Neural progenitor cell (in vitro differentiated cells): Measurements from ENCODE around the gene CNGA1. TPM values are rescaled to one million over a fixed set of nuclear protein-coding genes. Genes with fewer than 3 reads are reported as not detected.
A peak's percentile ranks its signal among the peaks of the same experiment; 100 is the strongest.
"Not testable (repeated sequence)": the region's sequence is repeated elsewhere in the genome, so short reads cannot be mapped to it uniquely, and the experiment has no call there.

ENCODE experiments used
- DNase-seq: peaks from one replicate; pipeline ENCODE4 v3.0.0-alpha.2; 2016; ENCODE audit warnings: low spot score
- H2AFZ ChIP-seq: fragments of 200-600 bp; sonication (generic); replicated peaks from 2 replicates; pipeline ENCODE4 v1.6.1; 2016; ENCODE audit warnings: antibody characterized with exemption
- H3F3A ChIP-seq: fragments of 200-600 bp; sonication (generic); 2 replicates; pipeline ENCODE4 v1.6.1; 2016; ENCODE audit warnings: antibody characterized with exemption, low read depth
- H3K27ac ChIP-seq: fragments of 200-600 bp; sonication (generic); 2 replicates; pipeline ENCODE4 v1.5.1; 2016; ENCODE audit warnings: mild to moderate bottlenecking
- H3K27me3 ChIP-seq: fragments of 200-600 bp; sonication (generic); 2 replicates; pipeline ENCODE4 v1.6.1; 2016; ENCODE audit warnings: mild to moderate bottlenecking, moderate library complexity
- H3K36me3 ChIP-seq: fragments of 200-600 bp; sonication (generic); 2 replicates; pipeline ENCODE4 v1.5.1; 2016
- H3K4me1 ChIP-seq: fragments of 200-600 bp; sonication (generic); 2 replicates; pipeline ENCODE4 v1.6.1; 2016; ENCODE audit warnings: mixed run types
- H3K4me2 ChIP-seq: fragments of 200-600 bp; sonication (generic); 2 replicates; pipeline ENCODE4 v1.6.1; 2016
- H3K4me3 ChIP-seq: fragments of 200-600 bp; sonication (generic); 2 replicates; pipeline ENCODE4 v1.5.1; 2016
- H3K79me2 ChIP-seq: fragments of 200-600 bp; sonication (generic); 2 replicates; pipeline ENCODE4 v1.6.1; 2016; ENCODE audit warnings: low read depth
- H3K9ac ChIP-seq: fragments of 200-600 bp; sonication (generic); 2 replicates; pipeline ENCODE4 v1.6.1; 2016
- H3K9me3 ChIP-seq: fragments of 200-600 bp; sonication (generic); 2 replicates; pipeline ENCODE4 v1.5.1; 2016; ENCODE audit warnings: low read depth
- H4K20me1 ChIP-seq: fragments of 200-600 bp; sonication (generic); 2 replicates; pipeline ENCODE4 v1.6.1; 2016; ENCODE audit warnings: low read depth
- H3K27ac Mint-ChIP-seq: 3 replicates; pipeline ENCODE4 v1.8.0; 2021; ENCODE audit warnings: mixed read lengths
- H3K27me3 Mint-ChIP-seq: 2 replicates; pipeline ENCODE4 v1.8.0; 2022; ENCODE audit warnings: low read depth, mild to moderate bottlenecking, inconsistent platforms, moderate library complexity, mixed read lengths; ENCODE audit not compliant: insufficient read depth
- H3K36me3 Mint-ChIP-seq: 3 replicates; pipeline ENCODE4 v1.8.0; 2021; ENCODE audit warnings: mixed read lengths
- H3K4me1 Mint-ChIP-seq: 3 replicates; pipeline ENCODE4 v1.8.0; 2021; ENCODE audit warnings: mixed read lengths
- H3K4me3 Mint-ChIP-seq: 3 replicates; pipeline ENCODE4 v1.8.0; 2021; ENCODE audit warnings: mild to moderate bottlenecking, moderate library complexity, mixed read lengths
- H3K9me3 Mint-ChIP-seq: 3 replicates; pipeline ENCODE4 v1.8.0; 2020; ENCODE audit warnings: mixed read lengths
- EZH2 ChIP-seq: fragments of 200-600 bp; sonication (generic); IDR thresholded peaks from 2 replicates; pipeline ENCODE4 v1.6.1; 2017; ENCODE audit warnings: antibody characterized with exemption, mild to moderate bottlenecking, moderate library complexity
- EZH2phosphoT487 ChIP-seq: fragments of 200-600 bp; sonication (generic); IDR thresholded peaks from 2 replicates; pipeline ENCODE4 v1.6.1; 2017; ENCODE audit warnings: antibody characterized with exemption
- total RNA-seq: library from RNA; depleted of rRNA; stranded (reverse); fragments of >200 nt; gene quantifications from 2 replicates; pipeline ENCODE4 v1.2.3, GENCODE V29; 2015; ENCODE audit warnings: low replicate concordance
- TF ChIP-seq, protein P1 (sequence below): fragments of 200-600 bp; sonication (generic); IDR thresholded peaks from 2 replicates; pipeline ENCODE4 v1.5.1; 2017; ENCODE audit warnings: antibody characterized with exemption, mild to moderate bottlenecking

The CNGA1 gene
- total RNA-seq, 1 donor from 2014 or later = 0.37 TPM

DNA sequence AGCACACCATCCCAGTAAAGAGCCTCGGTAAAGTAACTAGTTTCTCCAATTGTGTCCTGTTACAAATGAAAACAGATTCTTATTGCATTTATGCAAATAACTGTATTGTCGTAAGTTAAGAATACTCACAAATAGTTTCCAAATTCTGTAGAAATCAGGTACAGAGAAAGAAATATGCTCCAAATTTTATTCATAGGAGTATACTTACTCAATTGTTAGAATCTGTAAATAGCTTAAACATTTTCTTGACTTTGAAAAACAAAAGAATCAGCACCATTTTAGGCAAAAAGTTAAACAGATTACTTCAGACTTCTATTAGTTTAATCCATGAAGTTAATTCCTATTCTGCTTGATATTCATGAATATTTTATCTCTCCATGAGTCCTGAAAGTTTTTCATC lies 10.7 kb downstream of the CNGA1 start:
- H3K79me2 ChIP-seq = no peaks in the 10 kb centered on the region
- H3K4me3 Mint-ChIP-seq = no peak overlapping the region
- peaks cover 7% of the 10 kb centered on the region for H3F3A ChIP-seq
- TF ChIP-seq, protein P1, sequence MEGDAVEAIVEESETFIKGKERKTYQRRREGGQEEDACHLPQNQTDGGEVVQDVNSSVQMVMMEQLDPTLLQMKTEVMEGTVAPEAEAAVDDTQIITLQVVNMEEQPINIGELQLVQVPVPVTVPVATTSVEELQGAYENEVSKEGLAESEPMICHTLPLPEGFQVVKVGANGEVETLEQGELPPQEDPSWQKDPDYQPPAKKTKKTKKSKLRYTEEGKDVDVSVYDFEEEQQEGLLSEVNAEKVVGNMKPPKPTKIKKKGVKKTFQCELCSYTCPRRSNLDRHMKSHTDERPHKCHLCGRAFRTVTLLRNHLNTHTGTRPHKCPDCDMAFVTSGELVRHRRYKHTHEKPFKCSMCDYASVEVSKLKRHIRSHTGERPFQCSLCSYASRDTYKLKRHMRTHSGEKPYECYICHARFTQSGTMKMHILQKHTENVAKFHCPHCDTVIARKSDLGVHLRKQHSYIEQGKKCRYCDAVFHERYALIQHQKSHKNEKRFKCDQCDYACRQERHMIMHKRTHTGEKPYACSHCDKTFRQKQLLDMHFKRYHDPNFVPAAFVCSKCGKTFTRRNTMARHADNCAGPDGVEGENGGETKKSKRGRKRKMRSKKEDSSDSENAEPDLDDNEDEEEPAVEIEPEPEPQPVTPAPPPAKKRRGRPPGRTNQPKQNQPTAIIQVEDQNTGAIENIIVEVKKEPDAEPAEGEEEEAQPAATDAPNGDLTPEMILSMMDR = no peak
- TF ChIP-seq EZH2 (no peak), EZH2phosphoT487 (no peak)
- no peaks in the 10 kb centered on the region for H4K20me1 ChIP-seq
- no peak overlapping the region for H3K4me3 ChIP-seq
- no peaks in the 10 kb centered on the region for H3K4me1 ChIP-seq
- no peak overlapping the region for H3K4me2 ChIP-seq
- H3K36me3 ChIP-seq = no peaks in the 10 kb centered on the region
- no peak overlapping the region for H3K27ac Mint-ChIP-seq
- no peak overlapping the region for H3K9ac ChIP-seq
- H2AFZ ChIP-seq = no peak overlapping the region
- H3K27ac ChIP-seq = no peak overlapping the region
- H3K9me3 Mint-ChIP-seq = peaks cover 36% of the 10 kb centered on the region
- H3K27me3 ChIP-seq = no peaks in the 10 kb centered on the region
- no peaks in the 10 kb centered on the region for H3K27me3 Mint-ChIP-seq
- H3K36me3 Mint-ChIP-seq = no peaks in the 10 kb centered on the region
- H3K9me3 ChIP-seq = peaks cover 38% of the 10 kb centered on the region
- H3K4me1 Mint-ChIP-seq = no peaks in the 10 kb centered on the region
- no peak for DNase-seq

DNA sequence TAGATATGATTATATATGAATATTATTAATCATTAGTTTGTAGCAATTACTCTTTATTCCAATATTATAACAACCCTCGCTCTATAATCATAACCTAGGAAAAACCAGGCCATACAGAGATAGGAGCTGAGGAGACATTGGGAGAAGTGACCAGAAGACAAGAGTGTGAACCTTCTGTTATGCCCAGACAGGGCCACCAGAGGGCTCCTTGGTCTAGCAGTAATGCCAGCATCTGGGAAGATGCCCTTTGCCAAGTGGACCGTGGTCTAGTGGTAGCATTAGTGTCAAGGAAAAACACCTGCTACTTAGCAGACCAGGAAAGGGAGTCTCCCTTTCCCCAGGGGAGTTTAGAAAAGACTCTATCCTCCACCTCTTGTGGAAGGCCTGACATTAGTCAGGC lies 12.9 kb downstream of the CNGA1 start:
- not testable (repeated sequence) for H3F3A ChIP-seq, H3K27me3 ChIP-seq, H3K4me1 Mint-ChIP-seq, H3K4me3 Mint-ChIP-seq, H3K4me1 ChIP-seq, H3K36me3 ChIP-seq, H3K27ac ChIP-seq, H3K9ac ChIP-seq, H3K79me2 ChIP-seq, H3K27me3 Mint-ChIP-seq, DNase-seq, H3K36me3 Mint-ChIP-seq, H3K4me2 ChIP-seq, H4K20me1 ChIP-seq, H3K4me3 ChIP-seq, H2AFZ ChIP-seq, H3K27ac Mint-ChIP-seq
- peaks cover 31% of the 10 kb centered on the region for H3K9me3 ChIP-seq
- peaks cover 30% of the 10 kb centered on the region for H3K9me3 Mint-ChIP-seq
- TF ChIP-seq, protein P1 = peak; percentile 35

DNA sequence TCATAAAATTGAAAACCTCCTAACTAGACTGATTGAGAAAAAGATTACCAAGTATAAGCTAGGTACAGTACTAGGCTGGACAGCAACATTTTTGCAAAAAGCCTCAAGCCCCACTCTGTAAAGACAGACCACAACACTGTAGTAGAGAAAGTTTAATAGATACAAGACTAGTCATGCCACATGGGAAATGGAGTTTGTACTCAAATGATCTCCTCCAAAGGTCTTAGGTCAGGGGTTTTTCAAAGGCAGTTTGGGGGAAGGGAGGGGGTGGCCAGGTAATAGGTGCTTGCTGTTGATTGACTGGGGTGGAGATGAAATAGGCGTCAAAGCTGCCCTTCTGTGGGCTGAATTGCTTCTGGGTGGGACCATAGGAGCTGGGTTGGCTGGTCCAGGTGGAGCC lies 14.2 kb downstream of the CNGA1 start:
- Histone ChIP-seq H3K36me3 (peaks cover 2% of the 10 kb centered on the region), H3K9me3 (peaks cover 19% of the 10 kb centered on the region)
- peaks cover 24% of the 10 kb centered on the region for H3K9me3 Mint-ChIP-seq

More for the DNA sequence above, 14.2 kb downstream of the CNGA1 start:
- TF ChIP-seq EZH2phosphoT487 (no peak), EZH2 (no peak)
- TF ChIP-seq, protein P1 = no peak
- Mint-ChIP-seq H3K36me3 (no peaks in the 10 kb centered on the region), H3K4me1 (no peaks in the 10 kb centered on the region), H3K27ac (no peak overlapping the region), H3K4me3 (no peak overlapping the region), H3K27me3 (no peaks in the 10 kb centered on the region)
- Histone ChIP-seq H3K4me2 (no peak overlapping the region), H3F3A (peaks cover 7% of the 10 kb centered on the region), H3K27ac (no peak overlapping the region), H3K79me2 (no peaks in the 10 kb centered on the region), H3K9ac (no peak overlapping the region), H3K27me3 (no peaks in the 10 kb centered on the region), H4K20me1 (no peaks in the 10 kb centered on the region), H3K4me3 (no peak overlapping the region), H3K4me1 (no peaks in the 10 kb centered on the region), H2AFZ (no peak overlapping the region)
- no peak for DNase-seq
